ENCODE results near the gene HHIPL1. TPM values are rescaled to one million over a fixed set of nuclear protein-coding genes. Genes with fewer than 3 reads are reported as not detected.

The HHIPL1 gene
- total RNA-seq, 1 donor from 2014 or later: 2.7 TPM

- no peaks in the 10 kb centered on the region for H3K9me3 Mint-ChIP-seq (ENCODE audit: unreplicated experiment)
- TF ChIP-seq CTCF (IDR thresholded peaks at IDR 0.05): no peak
- no peak overlapping the region for H3K27ac Mint-ChIP-seq (ENCODE audit: unreplicated experiment)
- DNase-seq (ENCODE audit: extremely low spot score, unreplicated experiment): no peak
- no peaks in the 10 kb centered on the region for H3K36me3 Mint-ChIP-seq (ENCODE audit: unreplicated experiment)
- H3K4me3 Mint-ChIP-seq (ENCODE audit: unreplicated experiment): no peak overlapping the region
- peaks cover 12% of the 10 kb centered on the region for H3K4me1 Mint-ChIP-seq (ENCODE audit: unreplicated experiment)
- H3K27me3 Mint-ChIP-seq (ENCODE audit: unreplicated experiment): no peaks in the 10 kb centered on the region
These were observed 11.2 kb downstream of the HHIPL1 start for GRCh38 chr14:99656171-99656570.

- Mint-ChIP-seq H3K4me1 (ENCODE audit: unreplicated experiment) (peaks cover 13% of the 10 kb centered on the region), H3K4me3 (ENCODE audit: unreplicated experiment) (no peak overlapping the region), H3K27me3 (ENCODE audit: unreplicated experiment) (no peaks in the 10 kb centered on the region), H3K27ac (ENCODE audit: unreplicated experiment) (no peak overlapping the region), H3K36me3 (ENCODE audit: unreplicated experiment) (no peaks in the 10 kb centered on the region), H3K9me3 (ENCODE audit: unreplicated experiment) (no peaks in the 10 kb centered on the region)
- DNase-seq (ENCODE audit: extremely low spot score, unreplicated experiment): no peak
- TF ChIP-seq CTCF (IDR thresholded peaks at IDR 0.05): no peak
These were observed 12.8 kb downstream of the HHIPL1 start for GRCh38 chr14:99657645-99658155.

- H3K4me3 Mint-ChIP-seq (ENCODE audit: unreplicated experiment): no peak overlapping the region
- H3K4me1 Mint-ChIP-seq (ENCODE audit: unreplicated experiment): peaks cover 13% of the 10 kb centered on the region
- H3K27ac Mint-ChIP-seq (ENCODE audit: unreplicated experiment): no peak overlapping the region
- no peak for DNase-seq (ENCODE audit: extremely low spot score, unreplicated experiment)
- H3K27me3 Mint-ChIP-seq (ENCODE audit: unreplicated experiment): no peaks in the 10 kb centered on the region
- TF ChIP-seq CTCF (IDR thresholded peaks at IDR 0.05): no peak
- H3K9me3 Mint-ChIP-seq (ENCODE audit: unreplicated experiment): no peaks in the 10 kb centered on the region
- H3K36me3 Mint-ChIP-seq (ENCODE audit: unreplicated experiment): no peaks in the 10 kb centered on the region
These were observed 13.4 kb downstream of the HHIPL1 start for GRCh38 chr14:99658218-99658845.

GRCh38 chr14:99659333-99659741 lies 14.4 kb downstream of the HHIPL1 start:
- Mint-ChIP-seq H3K27ac (ENCODE audit: unreplicated experiment) (no peak overlapping the region), H3K36me3 (ENCODE audit: unreplicated experiment) (no peaks in the 10 kb centered on the region), H3K27me3 (ENCODE audit: unreplicated experiment) (no peaks in the 10 kb centered on the region), H3K4me1 (ENCODE audit: unreplicated experiment) (peaks cover 13% of the 10 kb centered on the region), H3K9me3 (ENCODE audit: unreplicated experiment) (no peaks in the 10 kb centered on the region), H3K4me3 (ENCODE audit: unreplicated experiment) (no peak overlapping the region)
- TF ChIP-seq CTCF (IDR thresholded peaks at IDR 0.05): no peak
- DNase-seq (ENCODE audit: extremely low spot score, unreplicated experiment): no peak

GRCh38 chr14:99660006-99660566 lies 15.2 kb downstream of the HHIPL1 start:
- H3K9me3 Mint-ChIP-seq (ENCODE audit: unreplicated experiment): no peaks in the 10 kb centered on the region
- H3K27me3 Mint-ChIP-seq (ENCODE audit: unreplicated experiment): no peaks in the 10 kb centered on the region
- DNase-seq (ENCODE audit: extremely low spot score, unreplicated experiment): no peak
- peaks cover 14% of the 10 kb centered on the region for H3K4me1 Mint-ChIP-seq (ENCODE audit: unreplicated experiment)
- H3K4me3 Mint-ChIP-seq (ENCODE audit: unreplicated experiment): no peak overlapping the region
- no peak for TF ChIP-seq CTCF (IDR thresholded peaks at IDR 0.05)
- no peaks in the 10 kb centered on the region for H3K36me3 Mint-ChIP-seq (ENCODE audit: unreplicated experiment)
- no peak overlapping the region for H3K27ac Mint-ChIP-seq (ENCODE audit: unreplicated experiment)
